Activated T-helper 1 cell treated with Interleukin-2 at 50 U/mL for 16 hours (primary cell): Measurements from ENCODE around the gene C10orf95.
A peak's percentile ranks its signal among the peaks of the same experiment; 100 is the strongest.
"Not testable (repeated sequence)": the region's sequence is repeated elsewhere in the genome, so short reads cannot be mapped to it uniquely, and the experiment has no call there.

Source experiments
- DNase-seq: peaks from one replicate; pipeline ENCODE4 v3.0.0-alpha.2; 2020; ENCODE audit warnings: low read depth

The C10orf95 gene

GRCh38 chr10:102465466-102465865, 14.1 kb upstream of the C10orf95 start:
- DNase-seq: no peak

DNA sequence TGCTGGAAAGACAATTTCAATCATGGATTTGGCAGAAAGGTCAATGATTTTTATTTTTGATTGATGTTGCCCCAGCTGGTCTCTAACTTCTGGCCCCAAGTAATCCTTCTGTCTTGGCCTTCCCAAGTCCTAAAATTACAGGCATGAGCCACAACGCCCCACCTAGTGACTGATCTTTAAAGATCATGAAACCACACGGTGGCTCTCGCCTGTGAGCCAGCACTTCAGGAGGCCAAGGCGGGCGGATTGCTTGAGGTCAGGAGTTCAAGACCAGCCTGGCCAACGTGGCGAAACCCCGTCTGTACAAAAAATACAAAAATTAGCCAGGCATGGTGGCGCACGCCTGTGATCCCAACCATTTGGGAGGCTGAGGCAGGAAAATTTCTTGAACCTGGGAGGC, 12.6 kb upstream of the C10orf95 start:
- no peak for DNase-seq

DNA sequence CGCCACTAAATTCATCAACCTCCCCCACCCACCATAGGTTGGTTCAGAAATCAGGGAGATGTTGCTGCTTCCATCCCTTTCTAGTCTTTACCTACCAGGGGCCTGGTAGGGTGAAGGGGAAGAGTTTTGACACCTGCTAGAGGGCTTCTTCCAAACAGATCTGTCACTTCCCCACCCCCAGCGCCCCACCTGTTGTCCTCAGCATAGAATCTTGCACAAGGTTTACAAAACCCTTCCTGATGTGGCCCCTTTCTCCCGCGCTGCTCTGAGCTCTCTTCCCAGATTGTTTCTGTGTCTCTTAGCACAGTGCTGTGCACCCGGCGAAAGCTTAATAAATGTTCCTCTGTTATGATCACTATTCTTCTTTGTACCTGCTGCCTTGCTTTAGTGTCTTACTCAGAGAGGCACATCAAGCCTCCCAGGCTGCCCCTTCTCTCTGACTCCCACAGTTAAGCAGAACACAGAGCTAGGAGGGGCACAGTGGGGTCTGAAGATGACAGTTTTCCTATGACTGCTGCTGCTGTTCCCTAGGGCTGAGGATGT, 11.2 kb upstream of the C10orf95 start:
- DNase-seq: no peak

DNA sequence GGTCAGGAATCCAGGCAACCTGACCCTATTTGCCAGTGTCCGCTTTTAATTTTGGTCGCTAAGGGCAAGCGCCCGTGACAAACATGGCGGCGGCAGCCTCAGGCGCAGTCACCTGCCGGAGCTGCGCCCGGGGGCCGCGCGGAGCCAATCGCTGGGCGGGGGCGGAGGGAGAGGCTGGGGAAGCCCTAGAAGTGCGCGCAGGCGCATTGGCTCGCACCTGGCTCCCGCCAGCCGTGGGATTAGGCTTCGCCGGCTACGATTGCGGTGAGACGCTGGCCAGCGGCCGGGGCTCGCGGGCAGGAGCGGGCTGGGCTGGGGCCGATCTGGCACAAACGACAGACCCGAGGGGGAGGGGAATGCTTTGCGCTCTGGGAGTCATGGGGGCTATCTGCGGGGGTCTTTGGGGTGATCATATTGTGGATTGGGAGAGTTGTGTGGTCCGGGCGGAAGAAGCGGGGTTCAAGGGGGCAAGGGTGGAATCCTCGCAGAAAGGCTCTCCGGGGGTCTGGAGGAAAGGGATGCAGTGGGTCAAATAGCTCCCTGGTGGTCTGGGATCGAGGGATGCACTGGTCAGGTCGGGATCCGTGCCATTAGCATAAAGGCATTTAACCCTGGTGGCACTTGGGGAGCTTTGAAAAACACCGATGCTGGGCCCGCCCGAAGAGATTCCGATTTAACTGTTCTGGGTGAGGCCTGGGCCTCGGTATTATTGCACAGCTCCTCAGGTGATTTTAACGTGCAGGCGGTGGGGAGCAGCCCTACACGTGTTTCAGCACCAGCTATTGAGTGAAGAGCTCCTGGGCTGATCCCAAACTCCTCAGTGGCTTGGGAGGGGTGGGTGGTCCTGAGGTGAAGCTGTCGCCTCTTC, 10.1 kb upstream of the C10orf95 start:
- peak; percentile 89 for DNase-seq

DNA sequence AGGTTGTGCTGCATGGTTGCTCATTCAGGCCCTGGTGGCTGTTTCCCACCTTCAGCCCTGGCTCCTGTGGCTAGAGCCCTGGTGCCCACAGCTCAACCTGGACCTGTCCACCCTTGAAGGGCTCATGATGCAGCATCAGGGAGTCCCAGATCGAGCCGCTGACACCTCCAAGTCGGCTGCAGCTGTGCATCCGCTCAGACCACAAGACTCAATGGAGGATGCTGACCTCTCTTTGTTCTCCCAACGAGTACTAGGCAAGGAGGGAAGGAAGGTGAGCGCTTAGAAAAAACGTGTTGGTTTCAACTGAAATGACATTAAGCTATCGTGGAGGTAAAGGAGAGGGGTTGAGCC, 9.5 kb upstream of the C10orf95 start:
- DNase-seq: no peak

- no peak for DNase-seq
Observed at GRCh38 chr10:102458656-102459055, 7.3 kb upstream of the C10orf95 start.

DNA sequence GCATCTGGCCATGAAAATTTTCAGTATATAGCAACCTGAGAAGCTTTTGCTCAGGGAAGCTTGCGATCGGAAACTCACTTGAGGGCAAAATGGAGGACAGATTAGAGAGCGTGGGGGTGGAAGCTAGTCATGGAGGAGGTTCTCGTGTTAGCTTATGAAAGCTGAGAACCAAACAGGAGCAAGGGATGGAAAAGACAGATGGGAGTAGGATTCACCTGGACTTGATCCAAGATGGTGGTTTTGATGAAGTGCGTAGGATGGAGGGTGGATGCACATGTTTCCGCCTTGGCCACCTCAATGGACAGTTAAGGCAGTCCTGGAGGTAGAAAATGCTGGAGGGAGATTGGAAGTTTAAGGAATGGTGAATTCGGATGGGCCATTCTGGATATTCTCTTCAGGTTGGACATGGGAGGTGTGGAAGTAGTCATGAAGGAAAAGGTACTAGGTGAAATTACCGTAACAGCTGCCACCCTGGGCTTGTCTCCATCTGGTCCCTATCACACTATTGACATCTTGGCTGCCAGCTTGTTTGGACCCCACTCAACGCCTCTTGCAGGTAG, 6.3 kb upstream of the C10orf95 start:
- no peak for DNase-seq

DNA sequence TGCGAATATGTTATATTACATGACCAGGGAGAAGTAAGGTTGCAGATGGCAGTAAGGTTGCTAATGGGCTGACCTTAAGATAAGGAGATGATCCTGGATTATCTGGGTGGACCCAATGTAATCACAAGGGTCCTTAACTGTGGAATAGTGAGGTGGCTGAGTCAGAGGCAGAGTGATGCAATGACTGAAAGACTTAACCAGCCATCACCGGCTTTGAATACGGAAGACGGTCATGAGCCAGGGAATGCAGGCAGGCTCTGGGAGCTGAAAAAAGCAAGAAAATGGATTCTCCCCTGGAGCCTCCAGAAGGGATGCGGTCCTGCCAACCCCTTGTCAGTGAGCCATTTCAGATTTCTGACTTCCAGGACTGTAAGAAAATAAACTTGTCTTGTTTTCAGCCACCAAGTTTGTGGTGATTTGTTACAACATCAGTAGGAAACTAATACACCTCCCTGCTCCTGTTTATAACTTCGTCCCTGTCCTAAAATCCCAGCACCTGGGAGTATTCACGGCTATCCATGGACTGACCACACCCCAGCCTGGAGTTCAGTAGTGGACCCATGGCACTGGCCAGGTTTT, 4.6 kb upstream of the C10orf95 start:
- no peak for DNase-seq

DNA sequence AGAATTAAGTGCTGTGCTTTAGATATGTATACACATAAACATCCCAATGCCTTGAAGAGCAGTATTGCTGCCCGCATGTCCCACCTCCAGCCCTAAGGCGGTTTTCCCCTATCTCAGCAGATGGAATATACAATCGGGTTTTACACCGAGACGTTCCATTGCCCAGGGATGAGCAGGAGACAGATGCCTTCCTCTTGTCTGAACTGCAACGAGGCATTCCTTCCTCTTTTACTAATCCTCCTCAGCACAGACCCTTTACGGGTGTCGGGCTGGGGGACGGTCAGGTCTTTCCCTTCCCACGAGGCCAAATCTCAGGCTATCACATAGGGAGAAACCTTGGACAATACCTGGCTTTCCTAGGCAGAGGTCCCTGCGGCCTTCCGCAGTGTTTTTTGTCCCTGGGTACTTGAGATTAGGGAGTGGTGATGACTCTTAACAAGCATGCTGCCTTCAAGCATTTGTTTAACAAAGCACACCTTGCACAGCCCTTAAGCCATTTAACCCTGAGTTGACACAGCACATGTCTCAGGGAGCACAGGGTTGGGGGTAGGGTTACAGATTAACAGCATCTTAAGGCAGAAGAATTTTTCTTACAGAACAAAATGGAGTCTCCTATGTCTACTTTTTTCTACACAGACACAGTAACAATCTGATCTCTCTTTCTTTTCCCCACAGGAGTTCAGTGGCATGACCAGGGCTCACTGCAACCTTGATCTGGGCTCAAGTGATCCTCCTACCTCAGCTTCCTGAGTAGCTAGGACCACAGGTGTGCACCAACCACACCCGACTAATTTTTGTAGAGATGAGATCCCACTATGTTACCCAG, 3.5 kb upstream of the C10orf95 start:
- not testable (repeated sequence) for DNase-seq

- no peak for DNase-seq
Observed at GRCh38 chr10:102453502-102453901, 2.2 kb upstream of the C10orf95 start.

- no peak for DNase-seq
Observed at GRCh38 chr10:102452672-102453340, 1.5 kb upstream of the C10orf95 start.

- DNase-seq: peak; percentile 90
Observed at GRCh38 chr10:102450374-102451104, 804 bp downstream of the C10orf95 start.

- no peak for DNase-seq
Observed at GRCh38 chr10:102450124-102450373, 1.3 kb downstream of the C10orf95 start.

GRCh38 chr10:102449321-102450123, 1.8 kb downstream of the C10orf95 start:
- peak; percentile 74 for DNase-seq

DNA sequence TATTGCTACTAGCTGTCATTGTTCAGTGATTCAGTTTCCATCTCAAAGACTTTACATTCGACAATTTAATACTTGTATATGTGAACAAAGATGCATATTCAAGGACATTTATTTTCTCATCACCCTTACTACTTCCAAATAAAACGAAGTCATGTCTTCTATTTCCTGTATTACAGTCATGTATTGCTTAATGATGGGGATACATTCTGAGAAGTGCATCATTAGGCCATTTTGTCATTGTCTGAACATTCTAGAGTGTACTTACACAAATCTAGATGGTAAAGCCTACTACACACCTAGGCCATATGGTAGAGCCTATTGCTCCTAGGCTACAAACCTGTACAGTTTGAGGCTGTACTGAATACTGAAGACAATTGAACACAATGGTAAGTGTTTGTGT, 6.5 kb downstream of the C10orf95 start:
- DNase-seq: no peak

DNA sequence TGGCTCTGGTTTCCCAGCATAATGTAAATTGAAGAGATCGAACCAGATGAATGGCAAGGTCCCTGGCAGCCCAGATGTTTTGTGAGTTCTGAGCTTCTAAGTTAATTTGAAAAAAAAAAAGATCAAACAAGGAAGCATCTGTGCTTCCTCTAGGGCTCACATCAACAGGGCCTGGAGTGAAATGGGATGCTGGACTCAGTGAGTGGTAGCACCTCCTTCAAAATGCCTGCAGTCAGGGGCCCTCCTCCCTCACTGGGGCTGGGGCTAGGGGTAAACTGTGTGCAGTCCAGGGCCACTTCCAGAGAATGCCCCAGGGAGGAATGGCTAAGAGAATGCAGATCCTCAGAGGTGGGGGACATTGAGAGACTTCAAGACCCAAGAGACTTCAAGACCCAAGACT, 13.0 kb downstream of the C10orf95 start:
- no peak for DNase-seq

- no peak for DNase-seq
Observed at GRCh38 chr10:102437515-102437914, 13.8 kb downstream of the C10orf95 start.

- no peak for DNase-seq
Observed at GRCh38 chr10:102436312-102436711, 15.0 kb downstream of the C10orf95 start.

DNA sequence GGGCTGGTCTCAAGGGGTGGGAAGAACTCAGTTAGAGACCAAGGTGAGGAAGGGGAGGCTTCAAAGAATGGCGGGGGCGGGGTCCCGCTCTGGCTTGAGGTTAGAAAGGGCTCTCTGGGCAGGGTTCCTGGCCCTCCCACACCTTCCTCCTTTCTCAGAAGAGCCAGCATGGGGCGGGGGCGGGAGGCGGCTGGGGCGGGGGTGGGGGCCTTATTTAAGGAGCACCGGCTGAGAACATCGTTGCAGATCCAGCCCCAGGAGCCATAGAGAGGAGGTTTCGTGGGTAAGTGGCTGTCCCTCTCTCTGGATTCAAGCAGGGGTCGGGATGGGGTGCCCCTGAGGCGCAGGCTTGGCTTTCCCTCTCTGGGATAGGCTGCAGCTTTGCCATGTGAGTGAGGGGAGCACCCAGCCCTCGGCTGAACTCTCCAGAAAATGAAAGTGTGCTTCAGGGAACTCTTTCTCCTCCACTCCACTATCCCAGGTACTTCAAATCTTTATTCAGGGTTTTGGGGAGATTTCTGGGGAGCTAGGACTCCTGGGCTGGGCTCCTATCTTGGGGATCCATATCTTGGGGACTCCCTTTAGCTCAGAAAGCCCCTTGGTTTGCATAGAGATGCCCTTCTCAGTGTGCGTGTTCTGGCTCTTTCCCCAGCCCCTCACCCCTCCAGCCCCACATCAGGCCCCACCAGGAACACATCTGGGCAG, 15.7 kb downstream of the C10orf95 start:
- DNase-seq: no peak

DNA sequence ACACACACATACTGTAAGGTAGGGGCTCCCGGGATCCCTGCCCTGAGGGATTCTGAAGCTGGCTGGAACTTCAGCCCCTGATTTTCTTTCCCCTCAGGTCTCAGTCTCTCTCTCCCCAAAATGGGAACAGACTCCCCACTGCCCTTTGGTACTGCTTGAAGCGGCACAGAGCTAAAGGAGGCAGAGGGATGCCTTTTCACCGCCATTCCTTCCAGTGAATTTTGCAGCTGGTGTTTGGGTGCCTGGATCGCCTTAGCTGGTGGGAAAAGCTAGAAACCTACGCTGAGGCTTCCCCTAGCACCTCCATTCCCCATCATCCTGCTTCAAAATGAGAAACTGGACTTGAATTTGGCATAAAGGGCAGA, 16.2 kb downstream of the C10orf95 start:
- DNase-seq: no peak
